OCI-LY7 (cell line): ENCODE measurements around the gene MYL4.

Source experiments
- CTCF ChIP-seq: fragments of 200-600 bp; sonication (generic); conservative IDR thresholded peaks from 2 replicates; pipeline ENCODE4 v1.5.1; 2014; ENCODE audit warnings: mild to moderate bottlenecking, antibody characterized with exemption, low read length, moderate library complexity, mixed read lengths
- EZH2phosphoT487 ChIP-seq: fragments of 200-600 bp; sonication (generic); IDR thresholded peaks from 2 replicates; pipeline ENCODE4 v1.6.1; 2018; ENCODE audit warnings: low read depth, borderline replicate concordance, mild to moderate bottlenecking, mixed run types, antibody characterized with exemption, low read length, moderate library complexity, mixed read lengths

- TF ChIP-seq CTCF (no peak), EZH2phosphoT487 (no peak)
Observed at GRCh38 chr17:47232465-47232864, 23.3 kb downstream of the MYL4 start.
